Hematopoietic multipotent progenitor cell treated with erythropoietin and hydrocortisone succinate and interleukin-3 and kit ligand, for 17 days (in vitro differentiated cells): Measurements from ENCODE around the gene PLPP7.
"Not testable (repeated sequence)": the region's sequence is repeated elsewhere in the genome, so short reads cannot be mapped to it uniquely, and the experiment has no call there.

Experiments used
- DNase-seq: peaks from one replicate; pipeline ENCODE4 v3.0.0-alpha.2; 2015; ENCODE audit warnings: low spot score

The PLPP7 gene

DNA sequence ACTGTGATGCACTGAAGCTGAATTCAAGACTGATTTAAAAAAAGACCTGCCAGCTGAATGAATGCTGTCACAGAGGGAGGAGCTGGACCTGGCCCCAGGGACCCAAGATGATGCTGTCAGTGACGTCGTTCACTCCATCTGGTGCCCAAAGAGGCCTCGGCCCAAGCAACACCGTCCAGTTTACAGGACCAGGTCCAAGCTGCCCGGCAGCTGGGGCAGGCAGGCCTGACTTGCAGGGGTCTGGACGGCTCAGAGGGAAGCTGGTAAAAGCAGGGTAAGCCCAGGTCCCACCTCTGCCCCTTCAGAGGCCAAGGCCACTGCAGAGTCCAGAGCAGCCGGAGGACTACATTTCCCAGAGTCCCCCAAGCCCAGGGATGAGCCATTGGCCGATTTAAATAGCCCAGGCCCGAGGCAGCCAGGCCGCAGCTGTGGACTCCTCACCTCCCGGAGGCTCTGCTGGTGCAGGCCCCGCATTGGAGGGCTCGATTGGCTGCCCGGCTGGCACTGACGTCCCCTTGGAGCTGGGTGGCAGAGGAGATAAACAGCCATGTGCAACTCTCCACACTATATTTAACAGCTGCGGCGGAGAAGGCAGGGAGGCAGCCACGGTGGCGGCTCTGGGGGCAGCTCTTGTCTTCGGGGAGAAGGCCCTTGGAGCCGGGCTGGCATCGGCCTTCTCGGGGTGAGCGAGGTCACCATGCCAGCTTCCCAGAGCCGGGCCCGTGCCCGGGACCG lies at the start of gene PLPP7:
TSS of gene PLPP7 (plus strand) at position 423 of the 735 bp plus-strand sequence. CDS start at position 698, 275 bp downstream.
- no peak for DNase-seq

GRCh38 chr9:131240047-131240921 lies 49.2 kb upstream of the PLPP7 start:
- DNase-seq: no peak

DNA sequence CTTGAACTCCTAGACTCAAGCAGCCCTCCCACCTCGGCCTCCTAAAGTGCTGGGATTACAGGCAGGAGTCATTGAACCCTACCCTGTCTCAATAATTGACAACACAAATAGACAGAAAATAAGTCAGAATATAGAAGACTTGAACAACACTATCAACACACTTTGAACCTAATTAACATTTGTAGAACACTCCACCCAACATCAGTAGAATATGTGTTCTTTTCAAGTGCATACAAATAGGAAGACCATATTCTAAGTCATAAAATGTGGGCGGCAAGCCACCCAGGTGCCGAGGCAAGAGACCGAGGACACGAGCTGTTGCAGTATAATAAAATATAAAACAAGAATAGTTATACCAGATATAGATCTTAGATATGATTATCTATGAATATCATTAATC lies 45.2 kb upstream of the PLPP7 start:
- not testable (repeated sequence) for DNase-seq

DNA sequence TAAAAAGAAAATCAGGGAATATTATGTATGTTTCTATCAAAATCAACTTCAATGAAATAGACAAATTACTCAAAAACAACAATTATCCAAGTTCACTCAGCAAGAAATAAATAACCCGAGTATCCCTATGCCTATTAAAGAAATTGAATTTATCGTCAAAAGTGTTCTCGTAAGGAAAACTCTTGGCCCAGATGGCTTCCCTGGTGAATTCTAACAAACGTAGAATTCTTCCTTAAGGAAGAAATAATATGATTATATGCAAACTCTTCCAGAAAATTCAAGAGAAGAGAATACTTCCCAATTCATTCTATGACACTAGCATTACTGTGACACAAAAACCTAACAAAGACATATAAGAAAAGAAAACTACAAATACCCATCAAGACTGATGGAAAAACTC lies 42.9 kb upstream of the PLPP7 start:
- no peak for DNase-seq

DNA sequence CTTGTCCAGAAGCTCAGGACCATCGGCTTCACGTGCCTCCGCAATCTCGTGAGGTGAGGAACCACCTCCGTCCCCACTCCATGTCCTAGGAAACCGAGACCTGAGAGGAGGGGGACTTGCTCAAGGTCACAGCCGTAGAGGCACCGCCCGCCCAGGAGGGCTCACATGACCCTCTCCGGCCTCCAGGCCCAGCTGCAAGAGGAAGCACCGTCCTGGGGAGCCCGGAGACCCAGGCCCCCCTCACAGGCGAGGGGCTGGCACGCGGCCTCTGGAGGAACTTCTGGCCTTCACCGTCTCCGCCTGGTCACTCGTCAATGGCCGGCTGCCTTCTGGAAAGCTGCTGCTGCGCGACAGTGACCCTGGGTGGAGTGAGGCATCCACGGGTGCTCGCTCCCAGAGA lies 37.4 kb upstream of the PLPP7 start:
- DNase-seq: no peak

- no peak for DNase-seq
These were observed 35.5 kb upstream of the PLPP7 start for GRCh38 chr9:131253891-131254491.

GRCh38 chr9:131254626-131255025 lies 34.9 kb upstream of the PLPP7 start:
- DNase-seq: no peak

DNA sequence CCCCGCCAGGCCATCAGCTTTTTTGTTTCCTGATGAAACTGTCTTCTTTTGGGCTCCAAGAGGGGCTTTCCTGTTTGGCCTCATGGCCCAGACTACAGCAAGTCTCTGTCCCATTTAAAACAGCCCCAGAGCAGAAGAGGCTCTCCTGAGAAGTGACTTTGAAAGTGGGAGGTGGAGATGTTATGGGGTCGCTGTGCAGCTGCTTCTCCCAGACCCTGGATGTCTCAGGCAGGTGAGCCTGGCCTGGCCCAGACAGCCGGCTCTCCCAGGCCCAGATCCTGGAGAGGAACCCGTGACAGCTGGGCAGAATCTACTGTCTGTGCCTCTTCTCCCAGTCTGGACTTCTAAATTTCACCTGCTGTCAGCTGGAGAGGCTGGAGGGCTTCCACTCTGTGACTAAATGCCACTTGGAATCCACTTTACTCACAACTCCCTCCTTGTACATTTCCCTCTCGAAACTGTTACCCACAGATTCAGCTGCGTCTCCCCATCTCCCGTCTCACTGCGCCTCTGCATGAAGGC lies 33.8 kb upstream of the PLPP7 start:
- DNase-seq: no peak

GRCh38 chr9:131257266-131258025 lies 32.1 kb upstream of the PLPP7 start:
- DNase-seq: no peak

DNA sequence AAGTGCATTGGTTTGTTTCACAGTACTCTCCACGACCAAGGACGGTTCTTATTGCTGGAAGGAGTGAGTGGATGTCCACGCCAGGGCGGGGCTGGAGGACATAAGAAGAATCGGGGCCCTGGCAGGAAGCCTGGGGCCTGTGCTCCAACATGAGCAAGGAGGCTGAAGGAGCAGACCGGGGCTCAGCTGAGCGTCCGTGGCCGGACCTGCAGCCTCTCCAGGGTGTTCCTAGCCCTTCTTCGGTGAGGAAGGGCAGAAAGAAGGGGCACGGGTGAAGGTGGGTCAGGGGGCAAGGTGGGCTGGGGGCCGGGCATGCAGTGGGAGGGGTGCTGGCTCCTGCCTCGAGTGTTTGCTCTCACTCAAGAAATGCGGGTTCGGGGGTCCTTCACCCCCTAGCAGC lies 31.3 kb upstream of the PLPP7 start:
- DNase-seq: no peak

GRCh38 chr9:131258698-131259431 lies 30.7 kb upstream of the PLPP7 start:
- no peak for DNase-seq

GRCh38 chr9:131259432-131259898 lies 30.1 kb upstream of the PLPP7 start:
- no peak for DNase-seq

GRCh38 chr9:131259916-131260597 lies 29.5 kb upstream of the PLPP7 start:
- DNase-seq: no peak

DNA sequence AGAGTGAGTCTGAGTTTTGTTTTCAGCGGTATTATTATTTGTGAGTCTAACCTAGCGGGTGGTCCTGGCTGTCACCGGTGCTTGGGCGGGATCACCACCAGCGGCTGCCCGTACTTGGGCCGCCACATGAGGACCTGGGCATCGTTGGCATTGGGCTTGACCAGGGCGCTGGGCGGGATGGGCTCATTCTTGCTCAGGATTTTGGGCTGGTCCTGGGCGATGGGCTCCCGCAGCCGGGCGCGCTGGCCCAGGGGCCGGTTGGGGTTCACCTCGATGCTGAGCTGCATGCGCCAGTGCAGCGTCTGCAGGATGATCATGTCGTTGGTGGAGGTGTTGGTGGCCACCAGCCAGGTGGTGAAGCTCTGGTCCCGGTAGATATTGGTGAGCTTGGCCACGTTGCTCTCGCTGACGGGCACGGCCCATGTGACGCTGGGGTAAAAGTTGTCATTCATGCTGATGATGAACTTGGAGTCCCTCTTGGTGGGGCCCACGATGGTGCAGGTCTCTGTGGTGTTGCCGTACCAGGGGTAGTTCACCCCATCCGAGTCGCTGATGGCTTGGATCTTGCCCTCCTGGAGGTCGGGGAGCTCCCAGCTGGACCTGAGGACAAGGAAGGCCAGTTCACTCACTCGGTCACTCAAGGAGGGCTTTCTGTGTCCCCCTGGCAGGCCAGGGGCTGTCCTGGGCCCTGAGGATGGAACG lies 28.6 kb upstream of the PLPP7 start:
- DNase-seq: no peak

DNA sequence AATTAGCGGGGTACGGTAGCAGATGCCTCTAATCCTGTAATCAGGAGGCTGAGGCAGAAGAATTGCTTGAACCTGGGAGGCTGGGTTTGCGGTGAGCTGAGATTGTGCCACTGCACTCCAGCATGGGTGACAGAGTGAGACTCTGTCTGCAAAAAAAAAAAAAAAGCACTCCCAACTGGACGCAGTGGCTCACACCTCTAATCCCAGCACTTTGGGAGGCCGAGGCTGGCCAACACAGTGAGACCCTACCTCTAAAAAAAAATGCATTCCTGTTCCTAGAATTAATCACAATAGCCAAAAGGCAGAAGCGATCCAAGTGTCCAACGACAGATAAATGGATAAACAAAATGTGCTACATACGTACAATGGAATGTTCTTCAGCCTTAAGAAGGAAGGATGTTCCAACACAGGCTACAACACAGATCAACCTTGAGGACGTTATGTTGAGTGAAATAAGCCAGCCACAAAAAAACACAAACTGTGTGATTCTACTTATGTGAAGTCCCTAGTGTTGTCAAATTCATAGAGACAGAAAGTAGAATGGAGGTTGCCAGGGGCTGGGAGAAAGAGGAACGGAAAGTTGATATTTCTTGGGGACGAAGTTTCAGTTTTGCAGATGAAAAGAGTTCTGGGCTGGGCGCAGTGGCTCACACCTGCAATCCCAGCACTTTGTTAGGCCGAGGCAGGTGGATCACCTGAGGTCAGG lies 27.0 kb upstream of the PLPP7 start:
- DNase-seq: no peak

DNA sequence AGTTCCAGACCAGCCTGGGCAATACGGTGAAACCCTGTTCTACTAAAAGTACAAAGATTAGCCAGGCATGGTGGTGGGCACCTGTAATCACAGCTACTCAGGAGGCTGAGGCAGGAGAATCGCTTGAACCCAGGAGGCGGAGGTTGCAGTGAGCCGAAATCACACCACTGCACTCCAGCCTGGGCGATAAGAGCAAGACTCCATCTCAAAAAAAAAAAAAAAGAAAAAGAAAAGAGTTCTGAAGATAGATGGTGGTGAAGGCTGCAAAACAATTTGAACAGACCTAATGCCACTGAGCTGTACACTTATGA lies 26.5 kb upstream of the PLPP7 start:
- DNase-seq: not testable (repeated sequence)

GRCh38 chr9:131263701-131264100 lies 25.8 kb upstream of the PLPP7 start:
- DNase-seq: no peak

DNA sequence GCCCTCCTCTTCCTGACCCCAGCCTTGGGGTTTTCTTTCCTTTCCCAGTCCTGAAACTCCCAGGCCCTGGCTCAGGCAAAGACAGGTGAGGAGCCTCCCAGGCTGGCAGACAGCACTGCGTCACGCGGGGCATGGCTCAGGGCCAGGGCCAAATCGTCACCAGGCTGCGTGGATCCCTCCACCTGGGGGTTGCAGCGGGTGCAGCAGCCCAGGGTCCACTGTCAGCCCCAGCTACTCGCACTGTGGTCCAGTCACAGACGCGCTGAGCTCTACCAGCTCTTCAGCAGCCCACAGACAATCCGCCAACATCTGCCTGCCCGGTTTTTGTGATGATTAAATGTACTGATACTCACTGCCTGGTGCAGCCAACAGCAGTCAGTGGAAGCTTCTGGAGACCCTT lies 25.3 kb upstream of the PLPP7 start:
- no peak for DNase-seq
